Left renal pelvis (tissue), 4 donors: ENCODE measurements around the gene ZNF792. TPM values are rescaled to one million over a fixed set of nuclear protein-coding genes. Genes with fewer than 3 reads are reported as not detected.
"Not testable (repeated sequence)": the region's sequence is repeated elsewhere in the genome, so short reads cannot be mapped to it uniquely, and the experiment has no call there.

Source experiments
- DNase-seq, 4 donors: peaks; one replicate each; pipeline ENCODE4 v3.0.0-alpha.2; 2013; ENCODE audit warnings: low read depth in 4 of 4, low spot score in 3 of 4
- polyA plus RNA-seq, 4 donors: library from polyadenylated mRNA; unstranded; fragments of 120-200 nt; gene quantifications; one replicate each; pipeline ENCODE4 v1.2.1, GENCODE V29; 2013; ENCODE audit not compliant: insufficient read length in 4 of 4

Gene ZNF792
- polyA plus RNA-seq, 4 donors, result 5.2 to 7.4 (median 5.9) TPM

DNA sequence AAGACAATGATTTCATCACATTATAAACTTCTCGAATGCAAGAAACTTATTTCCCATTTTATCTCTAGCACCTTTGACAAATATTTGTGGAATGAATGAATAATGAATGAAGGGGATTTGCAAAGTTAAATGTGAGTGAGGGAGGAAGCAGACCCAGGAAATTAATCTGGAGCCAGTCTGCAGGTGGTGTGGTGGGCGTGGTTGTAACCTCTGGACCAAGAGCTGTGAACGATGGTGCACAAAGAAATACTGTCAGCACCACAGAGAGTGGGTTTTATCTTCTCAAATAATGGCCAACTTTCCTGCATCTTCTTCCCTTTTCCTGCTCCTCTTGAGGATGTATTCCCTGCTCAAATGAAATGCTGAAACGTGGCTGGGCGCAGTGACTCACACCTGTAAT is 11.0 kb upstream of the ZNF792 start:
- DNase-seq, result no peak

DNA sequence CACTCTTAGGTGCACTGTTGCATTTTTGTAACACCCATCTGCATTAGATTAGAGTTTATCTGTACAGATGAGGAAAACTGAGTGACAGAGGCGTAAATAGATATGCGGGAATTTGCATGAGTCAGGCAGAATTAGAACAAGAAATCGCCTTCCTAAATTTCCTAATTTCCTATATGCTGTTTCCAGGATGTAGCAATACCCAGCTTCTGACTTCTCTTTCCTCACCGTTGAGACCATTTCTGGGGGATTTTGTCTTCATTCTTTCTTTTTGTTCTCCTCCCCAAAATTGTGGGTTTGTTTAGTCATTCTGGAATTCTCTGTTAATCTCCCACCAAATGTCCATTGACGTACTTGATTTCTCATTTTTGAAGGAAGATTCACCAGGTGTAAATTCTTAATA is 10.6 kb upstream of the ZNF792 start:
- DNase-seq, result no peak

DNA sequence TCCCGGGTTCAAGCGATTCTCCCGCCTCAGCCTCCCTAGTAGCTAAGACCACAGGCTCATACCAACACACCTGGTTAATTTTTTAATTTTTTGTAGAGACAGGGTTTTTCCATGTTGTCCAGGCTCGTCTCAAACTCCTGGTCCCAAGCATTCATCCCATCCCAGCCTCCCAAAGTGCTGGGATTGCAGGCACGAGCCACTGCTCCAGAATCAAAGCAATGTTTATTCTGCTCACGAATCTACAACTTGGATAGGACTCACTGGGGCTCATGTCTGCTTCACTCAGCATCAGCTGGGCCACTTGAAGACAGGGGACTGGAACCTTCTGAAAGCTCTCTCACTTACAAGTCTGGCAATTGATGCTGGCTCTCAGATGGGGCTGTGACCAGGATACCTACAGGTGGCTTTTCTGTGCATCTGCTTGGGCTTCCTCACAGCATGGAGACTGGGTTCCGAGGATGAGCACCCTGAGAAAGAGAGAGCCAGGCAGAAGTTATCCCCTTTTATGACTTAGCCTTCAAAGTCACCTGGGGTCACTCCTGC is 8.2 kb upstream of the ZNF792 start:
- no peak for DNase-seq

DNA sequence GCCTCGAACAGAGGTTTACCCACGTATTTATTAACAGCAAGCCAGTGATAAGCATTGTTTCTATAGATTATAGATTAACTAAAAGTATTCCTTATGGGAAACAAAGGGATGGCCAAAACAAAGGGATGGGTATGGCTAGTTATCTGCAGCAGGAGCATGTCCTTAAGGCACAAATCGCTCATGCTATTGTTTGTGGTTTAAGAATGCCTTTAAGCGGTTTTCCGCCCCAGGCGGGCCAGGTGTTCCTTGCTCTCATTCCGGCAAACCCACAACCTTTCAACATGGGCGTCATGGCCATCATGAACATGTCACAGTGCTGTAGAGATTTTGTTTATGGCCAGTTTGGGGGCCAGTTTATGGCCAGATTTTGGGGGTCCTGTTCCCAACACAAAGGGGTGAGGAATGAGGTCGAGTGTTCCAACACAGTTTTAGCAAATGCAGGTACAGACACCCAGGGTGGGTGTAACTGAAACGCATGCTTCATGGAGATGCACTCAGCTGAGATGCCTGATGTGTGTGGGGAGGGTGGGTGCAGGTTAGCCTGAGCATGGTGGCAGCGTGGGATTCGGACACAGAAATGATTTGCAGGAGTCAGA is 6.3 kb upstream of the ZNF792 start:
- not testable (repeated sequence) for DNase-seq

DNA sequence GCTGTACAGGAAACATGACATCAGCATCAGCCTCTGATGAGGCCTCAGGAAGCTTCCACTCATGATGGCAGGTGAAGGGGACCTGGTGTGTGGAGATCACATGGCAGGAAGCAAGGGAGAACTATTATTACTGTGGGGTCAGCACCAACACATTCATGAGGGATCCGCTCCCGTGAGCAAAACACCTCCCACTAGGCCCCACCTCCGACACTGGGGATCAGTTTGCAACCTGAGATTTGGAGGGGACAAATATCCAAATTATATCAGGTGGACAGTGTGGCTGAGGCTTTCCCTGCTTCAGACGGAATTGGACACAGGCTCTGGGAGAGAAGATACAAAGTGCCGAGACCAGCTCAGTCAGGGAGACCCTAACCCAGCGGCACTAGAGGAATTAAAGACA is 5.7 kb upstream of the ZNF792 start:
- no peak for DNase-seq

DNA sequence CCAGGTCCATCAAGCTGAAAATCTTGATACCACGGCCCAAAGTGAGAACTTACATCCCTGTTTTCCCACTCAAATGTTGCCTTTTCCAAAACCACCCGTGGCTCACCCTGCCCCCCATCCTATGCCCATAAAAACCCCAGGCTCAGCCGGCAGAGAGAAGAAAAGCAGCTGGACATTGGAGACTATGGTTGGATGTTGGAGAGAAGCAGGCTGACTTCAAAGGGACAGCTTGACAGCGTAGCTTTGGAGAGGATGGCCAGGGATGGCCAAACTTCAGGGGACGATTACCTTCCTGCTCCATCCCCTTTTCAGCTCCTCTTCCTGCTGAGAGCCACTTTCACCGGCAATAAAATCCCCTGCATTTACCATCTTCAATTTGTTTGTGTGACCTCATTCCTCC is 3.5 kb upstream of the ZNF792 start:
- DNase-seq, result no peak

DNA sequence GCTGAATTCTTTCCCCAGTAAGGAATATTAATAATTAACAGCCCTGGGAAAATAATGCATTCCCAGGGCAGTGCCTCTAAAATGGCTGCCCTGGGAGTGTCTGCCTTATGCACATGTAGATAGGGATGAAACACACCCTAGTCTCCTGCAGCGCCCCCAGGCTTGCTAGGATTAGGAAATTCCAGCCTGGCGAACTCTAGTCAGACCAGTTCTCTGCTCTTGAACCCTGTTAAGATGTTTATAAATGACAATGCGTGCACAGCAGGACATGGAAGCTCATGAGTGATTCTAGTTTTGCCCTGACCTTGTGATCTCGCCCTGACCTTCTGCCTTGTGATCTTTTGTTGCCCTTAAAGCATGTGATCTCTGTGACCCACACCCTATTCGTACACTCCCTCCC is 1.5 kb upstream of the ZNF792 start:
- DNase-seq, result not testable (repeated sequence)

DNA sequence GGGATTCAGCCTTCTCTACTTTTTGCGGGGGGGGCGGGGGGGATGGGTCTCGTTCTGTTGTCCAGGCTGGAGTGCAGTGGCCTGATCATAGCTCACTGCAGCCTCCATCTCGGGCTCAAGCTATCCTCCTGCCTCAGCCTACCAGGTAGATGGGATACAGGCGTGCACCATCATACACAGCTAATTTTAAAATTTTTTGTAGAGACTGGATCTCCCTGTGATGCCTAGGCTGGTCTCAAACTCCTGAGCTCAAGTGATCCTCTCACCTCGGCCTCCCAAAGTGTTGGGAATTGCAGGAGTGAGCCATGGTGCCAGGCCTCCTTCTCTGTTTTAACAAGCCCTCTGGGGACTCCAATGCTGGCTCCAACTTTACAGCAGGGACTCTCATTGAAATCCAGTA is 569 bp upstream of the ZNF792 start:
- DNase-seq, result no peak

DNA sequence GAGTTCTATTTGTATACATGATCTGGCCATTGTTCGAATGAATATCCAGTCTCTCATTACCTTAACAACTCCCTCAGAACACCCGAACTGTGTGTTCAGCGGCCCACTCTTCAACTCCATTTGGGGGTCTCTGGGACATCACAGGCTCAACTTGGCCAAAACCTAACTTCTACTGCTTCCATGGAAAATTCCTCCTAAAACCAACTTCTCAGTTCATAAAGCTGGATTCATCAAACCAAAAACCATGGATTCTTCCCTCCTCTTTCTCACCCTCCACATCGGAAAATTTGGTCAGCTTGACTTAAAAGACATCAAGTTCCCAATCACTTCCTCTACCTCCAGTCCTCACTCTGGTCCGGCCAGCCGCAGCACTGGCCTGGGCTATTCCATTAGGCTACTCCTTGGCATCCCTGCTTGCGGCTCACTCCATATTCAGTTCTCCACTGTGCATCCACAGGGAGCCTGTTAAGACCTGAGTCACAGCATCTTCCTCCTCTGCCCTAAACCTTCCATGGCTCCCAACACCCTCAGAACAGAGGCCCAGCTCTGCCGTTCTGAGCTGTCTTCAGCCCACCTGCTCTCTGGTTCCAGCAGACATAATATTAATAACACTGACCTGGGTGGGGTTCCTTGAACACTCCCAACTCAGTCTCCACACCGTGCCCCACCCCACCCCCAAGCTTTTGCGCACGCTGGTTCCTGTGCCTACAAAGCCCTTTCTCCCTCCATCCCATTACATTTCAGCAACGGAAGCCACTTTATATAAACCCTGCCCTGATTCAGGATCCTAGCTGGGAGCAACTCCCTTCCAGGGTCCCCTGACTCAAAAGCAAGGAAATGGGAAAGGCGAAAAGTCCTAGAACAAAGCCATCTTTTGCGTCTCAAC is 1.1 kb downstream of the ZNF792 start:
- no peak for DNase-seq

DNA sequence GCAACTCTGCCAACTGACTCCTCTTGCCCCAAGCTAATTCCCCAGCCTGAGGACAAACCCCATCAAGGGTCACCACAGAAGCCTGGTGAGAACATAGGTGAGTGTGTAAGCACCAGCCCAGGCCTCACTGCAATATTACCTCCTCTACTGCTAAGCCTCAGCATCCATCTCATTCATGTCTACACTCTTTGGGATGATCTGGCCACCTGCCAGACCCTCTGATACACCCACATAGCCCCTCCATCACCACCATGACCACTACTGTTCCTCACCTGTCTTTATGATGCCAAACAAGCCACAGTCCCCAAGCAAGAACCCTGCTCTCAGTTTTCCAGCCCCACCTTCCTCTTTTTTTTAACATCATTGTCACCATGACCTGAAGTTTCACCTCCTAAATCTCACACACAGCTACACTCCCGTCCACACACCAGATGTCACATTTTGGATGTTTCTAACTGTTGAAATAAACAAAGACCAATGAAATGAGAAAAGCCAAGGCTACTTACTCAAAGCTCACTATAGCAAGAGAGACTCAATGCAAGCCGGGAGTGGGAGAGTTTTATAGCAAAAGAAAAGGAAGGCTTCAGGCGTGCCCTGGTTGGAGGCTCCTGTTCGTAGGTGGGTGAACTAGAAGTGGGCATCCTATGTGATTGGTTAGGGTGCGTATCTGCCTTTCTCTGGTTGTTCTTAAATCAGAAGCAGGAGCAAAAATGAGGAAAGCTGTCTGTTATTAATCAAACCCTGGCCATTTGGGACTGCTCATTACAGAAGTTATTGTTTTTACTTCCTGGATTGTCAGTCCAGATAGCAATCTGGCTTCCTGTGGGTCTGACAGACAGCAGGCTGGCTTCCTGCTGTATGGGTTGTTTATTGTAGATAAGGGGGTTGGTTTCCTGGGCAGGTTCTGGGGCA is 2.0 kb downstream of the ZNF792 start:
- no peak for DNase-seq

DNA sequence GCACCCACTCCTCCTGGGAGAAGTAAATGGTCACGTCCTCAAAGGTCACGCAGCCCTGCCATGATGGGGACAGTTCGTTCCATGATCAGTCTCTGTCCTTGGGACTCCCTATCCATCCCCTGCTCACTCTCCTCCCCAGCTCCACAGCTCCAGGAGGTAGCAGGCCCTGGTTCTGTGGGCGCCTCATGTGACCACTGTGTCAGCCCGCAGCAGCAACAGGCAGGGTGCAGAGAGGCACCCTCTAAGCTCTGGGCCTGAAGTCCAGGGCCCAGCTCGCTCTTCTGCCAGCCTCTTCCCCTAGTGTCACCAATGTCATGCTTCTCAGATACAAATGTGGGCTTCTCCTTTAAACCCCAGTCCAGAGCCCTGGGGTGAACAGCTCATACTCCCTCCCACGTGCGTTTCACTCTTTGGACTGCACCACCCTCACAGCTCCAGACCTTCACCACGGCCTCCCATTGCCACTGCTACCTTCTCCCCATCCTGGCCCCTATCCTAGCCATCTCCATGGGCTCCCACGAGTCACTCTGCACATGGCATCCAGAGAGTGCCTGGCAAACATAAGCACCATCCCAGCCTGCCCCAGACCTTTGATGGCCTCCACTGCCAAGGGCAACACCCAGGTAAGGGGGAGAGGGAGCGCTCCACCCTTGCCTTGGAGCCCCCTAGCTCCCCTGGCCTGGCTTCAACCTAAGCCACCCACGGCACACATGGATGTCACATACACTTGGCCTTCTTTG is 2.9 kb downstream of the ZNF792 start:
- no peak for DNase-seq

DNA sequence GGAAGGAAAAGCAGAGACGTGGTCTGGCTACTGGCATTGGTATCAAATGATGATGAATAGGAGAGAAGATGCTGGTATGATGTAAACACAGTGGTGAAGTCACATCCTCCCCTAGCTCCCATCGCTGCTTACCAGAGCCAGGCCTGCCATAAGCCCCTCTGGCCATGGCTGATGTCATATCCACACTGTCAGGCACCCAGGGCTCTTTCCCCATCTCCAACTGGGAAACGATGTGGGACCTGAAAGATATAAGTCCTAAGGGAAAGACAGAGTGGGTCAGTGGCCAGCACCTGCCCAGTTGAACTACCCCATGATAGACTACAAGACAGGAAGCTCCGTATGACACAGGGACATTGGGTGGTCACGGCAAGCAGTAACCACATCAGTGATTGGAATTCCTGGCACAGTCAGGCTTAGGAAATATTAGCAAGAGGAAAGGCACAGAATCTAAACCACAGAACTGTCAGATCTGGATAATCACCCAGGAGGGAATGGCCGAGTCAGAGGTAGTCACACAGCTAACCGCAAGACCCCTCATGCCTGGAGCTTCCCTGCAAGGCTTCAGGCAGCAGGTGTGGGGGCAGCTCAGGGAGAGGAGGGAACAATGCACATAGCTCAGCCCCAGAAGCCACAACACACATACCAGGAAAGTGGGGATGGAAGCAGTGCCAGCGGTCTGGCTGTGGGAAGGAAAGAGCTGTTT is 3.8 kb downstream of the ZNF792 start:
- no peak for DNase-seq

DNA sequence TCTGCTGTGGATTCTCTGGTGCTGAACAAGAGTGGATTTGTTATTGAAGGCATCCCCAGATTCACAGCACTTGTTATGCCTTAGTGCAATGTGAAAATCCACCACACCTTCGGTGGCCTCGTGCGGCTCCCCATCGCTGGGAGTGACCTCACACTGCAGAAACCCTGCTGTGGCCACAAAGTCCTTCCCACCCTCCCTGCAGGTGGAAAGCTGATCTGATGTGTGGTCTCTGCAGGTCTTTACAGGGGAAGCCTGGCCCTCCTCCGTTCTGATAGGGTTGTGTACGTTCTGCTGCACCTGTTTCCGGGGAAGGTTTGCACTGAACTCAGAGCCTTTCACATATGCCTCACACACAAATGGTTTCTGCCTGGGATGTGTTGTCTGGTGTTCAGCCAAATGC is 5.0 kb downstream of the ZNF792 start:
- DNase-seq, result no peak

DNA sequence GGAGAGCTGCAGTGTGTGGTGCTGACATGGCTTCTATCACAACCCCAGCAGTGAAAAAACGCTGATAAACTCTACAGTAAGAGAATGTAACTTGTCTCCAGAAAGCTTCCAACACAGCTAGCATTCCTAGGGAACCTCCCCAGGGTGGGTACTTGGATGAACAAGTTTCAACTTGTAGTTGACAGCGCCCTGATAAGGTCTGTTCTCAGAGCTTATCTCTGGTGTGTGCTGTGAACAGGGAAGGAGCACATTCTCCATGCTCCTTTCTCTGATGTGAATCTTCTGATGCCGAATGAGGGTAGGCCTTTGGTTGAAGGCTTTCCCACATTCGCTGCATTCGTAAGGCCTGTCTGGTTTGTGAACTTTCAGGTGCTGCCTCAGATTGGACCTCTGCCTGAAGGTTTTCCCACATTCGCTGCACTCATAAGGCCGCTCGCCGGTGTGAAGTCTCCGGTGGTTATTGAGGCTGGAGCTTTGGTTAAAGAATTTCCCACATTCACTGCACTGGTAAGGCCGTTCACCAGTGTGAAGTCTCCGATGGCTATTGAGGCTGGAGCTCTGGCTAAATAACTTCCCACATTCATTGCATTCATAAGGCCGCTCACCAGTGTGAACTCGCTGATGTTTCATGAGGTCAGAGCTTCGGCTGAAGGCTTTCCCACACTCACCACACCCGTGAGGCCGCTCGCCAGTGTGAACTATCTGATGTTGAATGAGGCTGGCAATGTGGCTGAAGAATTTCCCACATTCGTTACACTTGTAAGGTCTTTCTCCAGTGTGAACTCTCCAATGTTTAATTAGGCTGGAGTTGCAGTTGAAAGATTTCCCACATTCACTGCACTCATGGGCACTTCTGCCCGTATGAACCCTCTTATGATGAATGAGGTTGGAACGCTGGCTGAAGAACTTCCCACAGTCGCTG is 5.9 kb downstream of the ZNF792 start:
- no peak for DNase-seq

DNA sequence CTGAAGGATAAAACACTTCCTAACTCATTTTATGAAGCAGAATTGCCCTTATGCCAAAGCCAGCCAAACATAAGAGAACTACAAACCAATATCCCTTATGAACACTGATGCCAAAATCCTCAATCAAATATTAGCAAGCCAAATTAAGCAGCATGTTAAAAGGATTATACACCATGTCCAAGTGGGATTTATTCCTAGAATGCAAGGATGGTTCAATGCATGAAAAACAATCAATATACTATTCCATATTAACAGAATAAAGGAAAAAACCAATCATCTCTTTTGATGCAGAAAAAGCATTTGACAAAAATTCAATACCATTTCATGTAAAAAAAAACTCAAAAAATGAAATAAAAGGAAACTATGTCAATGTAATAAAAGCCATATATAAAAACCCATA is 10.9 kb downstream of the ZNF792 start:
- DNase-seq, result no peak

DNA sequence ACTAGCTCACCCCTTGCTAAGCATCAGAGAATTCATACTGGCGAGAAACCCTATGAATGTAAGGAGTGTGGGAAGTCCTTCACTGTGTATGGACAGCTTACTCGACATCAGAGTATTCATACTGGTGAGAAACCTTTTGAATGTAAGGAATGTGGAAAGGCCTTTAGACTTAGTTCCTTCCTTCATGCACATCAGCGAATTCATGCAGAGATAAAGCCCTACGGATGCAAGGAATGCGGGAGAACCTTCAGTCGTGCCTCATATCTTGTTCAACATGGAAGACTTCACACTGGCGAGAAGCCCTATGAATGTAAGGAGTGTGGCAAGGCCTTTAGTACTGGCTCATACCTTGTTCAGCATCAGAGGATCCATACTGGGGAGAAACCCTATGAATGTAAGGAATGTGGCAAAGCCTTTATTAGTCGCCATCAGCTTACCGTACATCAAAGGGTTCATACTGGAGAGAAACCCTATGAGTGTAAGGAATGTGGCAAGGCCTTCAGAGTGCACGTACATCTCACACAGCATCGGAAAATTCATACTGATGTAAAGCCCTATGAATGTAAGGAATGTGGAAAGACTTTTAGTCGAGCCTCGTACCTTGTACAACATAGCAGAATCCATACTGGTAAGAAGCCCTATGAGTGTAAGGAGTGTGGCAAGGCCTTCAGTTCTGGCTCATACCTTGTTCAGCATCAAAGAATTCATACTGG is 20.0 kb downstream of the ZNF792 start:
- no peak for DNase-seq

DNA sequence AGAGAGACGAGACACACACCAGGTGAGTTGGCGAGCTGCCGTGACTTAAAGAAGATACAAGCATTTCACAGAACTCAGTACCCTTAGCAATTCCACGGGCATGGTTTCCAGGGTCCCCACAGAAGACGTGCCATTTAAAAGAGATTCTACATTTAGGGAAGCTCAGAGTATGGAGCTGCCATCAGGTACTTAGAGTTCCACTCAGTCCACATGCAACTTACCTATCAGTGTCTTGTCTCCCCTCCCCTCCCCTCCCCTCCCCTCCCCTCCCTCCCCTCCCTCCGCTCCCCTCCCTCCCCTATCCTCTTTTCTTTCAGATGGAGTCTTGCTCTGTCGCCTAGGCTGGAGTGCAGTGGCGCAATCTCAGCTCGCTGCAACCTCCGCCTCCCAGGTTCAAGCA is 25.1 kb downstream of the ZNF792 start:
- no peak for DNase-seq

DNA sequence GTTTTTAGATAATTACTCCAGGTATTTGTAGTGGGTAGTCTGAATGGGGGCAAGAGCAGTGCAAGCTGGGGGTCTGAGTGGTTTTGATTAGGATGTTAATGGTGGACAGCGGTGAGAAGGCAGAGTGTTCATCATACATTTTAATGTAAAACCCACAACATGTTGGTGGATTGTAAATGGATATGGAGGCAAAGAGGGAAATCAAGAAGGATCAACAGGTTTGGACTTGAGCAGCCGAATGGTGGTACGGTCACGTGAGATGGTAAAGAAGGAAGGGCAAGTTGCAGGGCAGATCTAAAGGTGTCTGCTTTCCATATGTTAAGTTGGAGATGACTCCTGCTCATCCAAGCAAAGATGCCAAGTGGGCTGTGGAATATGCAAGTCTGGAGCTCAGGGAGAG is 27.8 kb downstream of the ZNF792 start:
- DNase-seq, result no peak
